GM19328 (cell line): ENCODE results near the gene ZNF775.

Experiments used
- ATAC-seq: cut with Tn5 transposase; IDR thresholded peaks from one replicate; pipeline ENCODE4 v1.9.1; 2021; ENCODE audit warnings: mild to moderate bottlenecking, moderate library complexity; ENCODE audit not compliant: unreplicated experiment

The ZNF775 gene

DNA sequence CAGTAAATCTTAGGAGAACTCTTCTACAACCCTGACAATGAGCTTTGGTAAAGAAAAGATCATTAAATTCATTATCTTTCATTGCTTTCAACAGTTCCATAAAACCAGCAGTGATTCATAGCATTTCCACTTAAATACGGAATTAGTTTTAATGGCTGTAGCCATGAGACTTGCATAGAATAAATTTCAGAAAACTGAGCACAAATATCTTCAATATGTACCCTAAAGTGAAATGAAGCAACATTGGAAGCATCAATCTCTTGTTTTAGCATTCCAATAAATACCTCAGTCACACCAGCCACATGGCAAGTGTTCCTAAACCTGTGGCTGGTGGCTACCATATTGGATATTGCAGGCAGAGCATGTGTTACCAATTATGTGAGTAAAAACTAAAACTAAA, 34.1 kb upstream of the ZNF775 start:
- ATAC-seq = no peak

DNA sequence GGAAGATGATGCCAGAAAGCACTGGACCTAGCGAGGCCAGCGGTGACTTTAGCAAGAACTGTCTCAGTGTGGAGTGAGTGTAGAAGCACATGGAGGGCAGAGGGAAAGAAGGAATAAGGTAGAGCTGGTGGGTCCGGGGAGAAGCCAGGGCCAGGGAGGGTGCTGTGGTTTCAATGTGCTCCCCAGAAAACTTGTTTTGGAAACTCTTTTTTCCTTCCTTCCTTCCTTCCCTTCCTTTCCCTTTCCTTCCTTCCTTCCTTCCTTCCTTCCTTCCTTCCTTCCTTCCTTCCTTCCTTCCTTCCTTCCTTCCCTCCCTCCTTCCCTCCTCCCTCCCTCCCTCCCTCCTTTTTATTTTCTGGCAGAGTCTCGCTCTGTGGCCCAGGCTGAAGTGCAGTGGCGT, 32.2 kb upstream of the ZNF775 start:
- ATAC-seq = no peak

DNA sequence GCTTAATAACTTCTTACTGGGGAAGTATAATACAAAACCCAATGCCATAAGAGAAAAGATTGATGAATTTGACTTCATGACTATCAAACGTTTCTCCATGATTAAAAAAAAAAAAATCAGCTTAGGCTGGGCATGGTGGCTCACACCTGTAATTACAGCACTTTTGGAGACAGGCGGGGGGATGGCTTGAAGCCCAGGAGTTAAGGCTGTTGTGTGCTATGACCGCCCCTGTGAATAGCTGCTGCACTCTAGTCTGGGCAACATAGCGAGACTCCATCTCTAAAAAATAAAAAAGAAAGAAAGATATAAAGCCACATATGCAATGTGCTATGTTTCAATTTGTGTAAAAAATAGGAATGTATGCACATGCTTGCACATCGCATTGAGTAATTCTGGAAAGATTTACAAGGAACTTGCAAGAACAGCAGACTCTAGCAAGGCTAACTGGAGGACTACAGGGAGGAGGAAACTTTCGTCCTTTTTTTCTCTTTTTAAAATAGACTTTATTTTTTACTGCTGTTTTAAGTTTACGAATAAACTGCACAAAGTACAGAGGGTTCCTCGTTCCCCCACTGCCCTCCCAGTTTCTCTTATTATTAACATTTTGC, 27.4 kb upstream of the ZNF775 start:
- no peak for ATAC-seq

DNA sequence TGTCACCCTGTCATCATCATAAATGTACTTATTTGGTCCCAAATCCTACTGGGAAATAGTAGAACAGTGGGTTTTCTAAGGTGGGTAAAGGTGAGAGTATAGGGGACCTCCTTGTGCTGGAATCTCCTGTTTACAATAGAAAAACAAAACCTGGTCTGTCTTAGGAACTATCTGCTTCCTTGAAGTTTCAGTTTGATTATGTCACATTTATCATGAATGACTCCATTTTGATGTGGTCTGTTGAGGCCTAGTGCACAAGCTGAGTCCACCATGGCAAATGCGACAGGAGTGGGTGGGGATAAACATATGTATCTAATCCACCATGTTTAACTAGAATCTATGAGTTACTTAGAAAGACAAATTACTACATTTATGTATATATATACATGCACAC, 23.5 kb upstream of the ZNF775 start:
- no peak for ATAC-seq

DNA sequence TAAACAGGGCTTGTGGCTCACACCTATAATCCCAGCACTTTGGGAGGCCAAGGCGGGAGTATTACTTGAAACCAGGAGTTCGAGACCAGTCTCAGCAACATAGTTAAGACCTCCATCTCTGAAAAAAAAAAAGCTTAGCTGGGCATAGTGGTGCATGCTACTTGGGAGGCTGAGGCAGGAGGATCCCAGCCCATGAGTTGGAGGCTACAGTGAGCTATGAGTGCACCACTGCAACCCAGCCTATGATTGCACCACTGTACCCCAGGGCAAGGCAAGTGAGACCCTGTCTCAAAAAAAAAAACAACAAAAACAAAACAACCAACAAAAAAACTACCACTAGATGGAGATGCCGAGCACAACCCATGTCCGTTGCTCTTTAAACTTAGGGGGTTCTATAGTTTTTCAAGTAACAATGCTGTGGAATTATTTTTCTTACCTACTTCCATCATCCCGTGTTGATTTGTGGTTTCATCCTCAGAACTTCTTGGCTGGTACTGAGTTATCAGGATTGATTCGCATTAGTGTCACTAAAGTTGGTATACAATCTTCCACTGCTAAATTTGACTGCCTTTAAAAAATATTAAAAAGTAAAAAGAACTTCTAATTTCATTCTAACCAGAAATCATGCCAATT, 22.7 kb upstream of the ZNF775 start:
- ATAC-seq = no peak

DNA sequence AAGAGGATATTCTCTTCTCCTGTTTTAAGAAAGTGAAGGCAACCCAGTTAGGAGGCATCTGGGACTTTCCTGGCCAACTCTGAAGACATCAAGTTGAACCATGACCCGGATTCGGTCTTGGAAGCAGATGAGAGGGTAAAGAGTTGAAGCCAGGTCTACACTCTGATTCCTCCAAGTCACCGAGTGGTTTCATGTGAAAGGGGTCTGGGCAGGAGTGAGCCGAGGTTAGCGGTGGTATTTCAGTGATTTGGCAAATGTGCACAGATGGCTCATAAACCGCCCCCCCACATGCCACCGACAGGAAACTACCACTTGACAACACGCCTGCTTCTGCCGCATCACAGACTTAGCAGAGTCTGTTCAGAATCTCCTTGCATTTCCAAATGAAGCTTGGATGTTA, 21.9 kb upstream of the ZNF775 start:
- no peak for ATAC-seq

DNA sequence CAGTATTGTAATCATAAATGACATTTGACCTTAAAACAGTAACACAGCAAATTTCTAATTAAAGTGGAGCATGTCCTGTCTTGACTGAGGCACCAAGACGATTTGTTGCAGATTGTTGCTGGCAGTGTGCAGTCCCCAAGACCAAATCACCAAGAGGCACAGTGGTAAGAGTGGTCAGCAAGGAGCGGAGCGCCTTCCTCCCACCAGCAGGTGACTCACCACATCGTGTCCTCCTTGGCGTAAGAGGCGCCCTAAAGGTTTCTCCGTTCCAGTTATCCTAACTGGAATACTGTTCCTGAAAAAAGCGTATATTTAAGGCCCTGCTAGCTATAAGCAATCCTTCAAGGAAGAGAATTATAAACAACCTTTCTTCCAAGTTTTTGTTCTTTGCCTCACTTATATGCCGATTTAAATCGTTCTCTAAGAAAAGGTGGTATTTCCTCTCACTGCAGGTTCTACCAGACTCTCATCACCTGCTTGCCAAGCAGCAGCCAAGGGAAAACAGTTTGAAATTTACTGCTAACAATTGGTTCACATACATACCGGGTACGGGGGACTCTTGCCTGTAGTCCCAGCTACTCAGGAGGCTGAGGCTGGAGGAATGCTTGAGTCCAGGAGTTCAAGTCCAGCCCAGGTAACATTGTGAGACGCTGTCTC, 21.2 kb upstream of the ZNF775 start:
- no peak for ATAC-seq

DNA sequence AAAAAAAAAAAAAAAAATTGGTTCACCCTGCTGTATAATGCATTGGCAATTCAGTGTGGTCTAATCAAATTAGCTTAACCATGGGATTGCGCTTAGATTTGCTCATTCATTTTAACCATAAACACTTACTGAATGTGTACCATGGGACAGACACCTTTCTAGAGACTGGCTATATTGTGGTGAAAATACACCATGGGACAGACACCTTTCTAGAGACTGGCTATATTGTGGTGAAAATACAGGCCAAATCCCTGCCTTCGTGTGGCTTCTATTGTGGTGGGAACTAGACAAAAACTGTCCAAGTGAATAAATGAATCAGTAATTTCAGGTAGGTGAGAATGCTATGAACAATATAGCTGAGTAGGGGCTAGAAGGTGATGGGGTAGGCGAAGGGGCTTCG, 20.7 kb upstream of the ZNF775 start:
- no peak for ATAC-seq

DNA sequence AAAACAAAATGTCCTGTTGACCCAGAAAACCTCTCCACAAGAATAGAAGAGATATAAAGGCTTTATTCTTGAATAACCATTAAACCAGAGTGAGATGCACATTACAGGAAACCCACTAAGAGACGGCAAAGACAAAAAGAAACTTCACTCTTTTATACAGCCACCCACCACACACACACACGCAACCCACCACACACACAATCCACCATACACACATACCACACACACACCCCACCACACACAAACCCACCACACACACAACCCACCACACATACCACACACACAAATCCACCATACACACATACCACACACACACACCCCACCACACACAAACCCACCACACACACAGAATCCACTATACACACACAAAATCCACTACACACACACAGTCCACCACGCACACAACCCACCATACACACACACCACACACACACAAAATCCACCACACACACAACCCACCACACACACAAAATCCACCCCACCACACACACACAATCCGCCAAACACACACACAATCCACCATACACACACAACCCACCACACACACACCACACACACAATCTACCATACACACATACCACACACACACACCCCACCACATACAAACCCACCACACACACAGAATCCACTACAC, 20.0 kb upstream of the ZNF775 start:
- no peak for ATAC-seq

DNA sequence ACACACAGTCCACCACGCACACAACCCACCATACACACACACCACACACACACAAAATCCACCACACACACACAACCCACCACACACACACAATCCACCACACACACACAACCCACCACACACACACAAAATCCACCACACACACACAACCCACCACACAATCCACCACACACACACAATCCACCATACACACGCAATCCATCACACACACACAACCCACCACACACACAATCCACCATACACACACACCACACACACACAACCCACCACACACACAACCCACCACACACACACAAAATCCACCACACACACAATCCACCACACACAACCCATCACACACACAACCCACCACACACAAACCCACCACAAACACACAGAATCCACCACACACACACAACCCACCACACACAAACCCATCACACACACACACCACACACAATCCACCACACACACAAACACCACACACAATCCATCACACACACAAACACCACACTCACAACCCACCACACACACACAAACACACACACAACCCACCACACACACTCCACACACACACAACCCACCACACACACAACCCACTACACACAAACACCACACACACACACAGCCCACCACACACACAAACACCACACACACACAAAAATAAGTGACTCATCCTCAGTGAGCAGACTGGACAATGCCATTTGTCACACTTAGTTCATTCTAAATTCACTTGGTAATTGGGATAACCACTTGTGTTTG, 19.3 kb upstream of the ZNF775 start:
- no peak for ATAC-seq

DNA sequence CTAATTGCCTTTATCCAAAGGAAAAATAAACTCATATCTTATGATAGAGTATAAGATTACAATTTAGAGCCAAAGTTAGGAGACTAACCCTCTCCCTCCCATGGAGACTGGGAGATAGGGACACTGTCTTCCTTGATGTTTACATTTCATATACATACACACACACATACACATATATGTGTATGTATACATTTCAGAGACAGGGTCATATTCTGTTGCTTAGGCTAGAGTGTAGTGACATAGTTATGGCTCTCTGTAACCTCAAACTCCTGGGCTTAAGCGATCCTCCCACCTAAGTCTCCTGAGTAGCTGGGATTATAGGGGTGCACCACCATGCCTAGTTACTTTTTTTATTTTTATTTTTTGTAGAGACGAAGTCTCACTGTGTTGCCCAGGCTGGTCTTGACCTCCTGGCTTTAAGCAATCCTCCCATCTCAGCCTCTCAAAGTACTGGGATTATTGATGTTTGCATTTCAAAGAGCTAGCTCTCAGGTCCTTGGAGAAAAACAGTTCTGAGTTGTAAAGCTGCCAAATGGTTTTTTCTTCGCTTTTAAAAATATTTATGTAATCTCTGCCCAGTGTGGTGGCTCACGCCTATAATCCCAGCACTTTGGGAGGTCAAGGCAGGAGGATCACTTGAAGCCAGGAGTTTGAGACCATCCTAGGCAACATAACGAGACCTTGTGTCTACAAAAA, 18.6 kb upstream of the ZNF775 start:
- ATAC-seq = no peak

DNA sequence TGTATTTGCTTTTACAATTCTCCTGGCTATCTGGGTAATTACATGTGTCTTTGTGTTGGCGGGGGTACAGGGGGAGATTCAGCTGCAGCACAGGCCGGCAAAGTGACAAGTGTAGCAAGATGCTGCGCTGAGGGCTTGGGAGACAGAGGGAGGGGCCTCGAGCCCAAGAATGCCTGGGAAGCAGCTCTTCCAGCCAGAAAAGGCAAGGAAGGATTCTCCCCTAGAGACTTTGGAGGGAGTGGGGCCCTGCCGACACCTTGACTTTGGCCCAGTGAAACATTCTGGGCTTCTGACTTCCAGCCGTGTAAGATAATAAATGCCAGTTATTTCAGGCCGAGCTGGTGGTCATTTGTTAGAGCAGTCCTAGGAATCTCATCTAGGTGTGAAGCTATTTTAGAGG, 17.7 kb upstream of the ZNF775 start:
- no peak for ATAC-seq

DNA sequence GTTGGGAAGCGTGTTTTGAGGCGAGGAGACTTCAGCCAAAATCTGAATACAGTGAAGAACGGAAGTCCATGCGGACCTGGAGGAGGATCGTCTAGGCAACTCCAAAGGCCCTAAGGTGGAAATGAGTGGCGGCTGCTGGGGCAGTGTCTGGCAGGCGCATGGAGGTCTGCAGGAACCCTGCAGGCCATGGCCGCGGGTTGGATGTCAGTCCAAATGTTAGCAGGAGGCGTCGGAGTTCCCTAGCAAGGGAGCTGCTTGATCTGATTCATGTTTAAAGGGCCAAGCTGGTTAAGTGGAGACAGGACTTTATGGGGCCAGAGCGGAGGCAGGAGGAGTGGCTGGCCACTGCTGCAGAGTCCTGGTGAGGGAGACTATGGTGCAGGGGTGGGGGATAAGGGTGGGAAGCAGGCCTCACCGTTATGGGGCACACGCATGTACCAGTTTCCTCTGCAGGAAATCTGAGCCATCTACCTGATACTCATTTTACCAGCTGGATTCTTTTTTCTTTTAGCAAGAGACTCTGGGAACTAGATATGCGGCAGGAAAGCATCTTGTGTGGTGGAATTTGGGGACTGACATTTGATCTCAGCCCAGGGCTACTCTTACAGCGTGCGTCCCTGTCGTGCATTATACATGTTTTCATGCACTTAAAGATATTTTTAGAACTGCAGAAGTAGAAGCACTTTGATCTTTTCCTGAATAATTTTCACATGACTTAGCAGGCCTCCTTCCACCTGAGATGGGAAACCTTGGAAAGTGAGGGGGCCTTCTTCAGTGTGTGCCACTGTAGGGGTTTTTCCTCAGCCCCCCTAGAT, 17.1 kb upstream of the ZNF775 start:
- no peak for ATAC-seq

DNA sequence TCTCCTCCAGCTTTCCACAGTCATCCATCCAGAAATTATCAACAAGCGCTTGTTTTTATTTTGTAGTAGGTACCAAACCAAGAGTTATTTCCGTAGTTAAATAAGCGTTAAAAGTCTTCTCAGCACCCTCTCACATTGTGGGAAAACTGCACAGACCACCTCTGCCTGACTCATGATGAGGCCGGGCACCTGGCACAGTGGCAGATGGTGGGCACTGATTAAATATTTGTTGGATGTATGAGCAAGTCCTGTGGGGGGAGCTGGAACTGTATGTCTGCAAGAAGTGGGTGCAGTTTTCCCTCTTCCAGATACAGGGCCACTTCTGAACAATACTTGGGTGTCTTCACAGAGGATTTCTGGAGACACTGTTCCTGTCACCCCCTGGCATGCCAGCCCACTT, 15.8 kb upstream of the ZNF775 start:
- ATAC-seq = no peak

DNA sequence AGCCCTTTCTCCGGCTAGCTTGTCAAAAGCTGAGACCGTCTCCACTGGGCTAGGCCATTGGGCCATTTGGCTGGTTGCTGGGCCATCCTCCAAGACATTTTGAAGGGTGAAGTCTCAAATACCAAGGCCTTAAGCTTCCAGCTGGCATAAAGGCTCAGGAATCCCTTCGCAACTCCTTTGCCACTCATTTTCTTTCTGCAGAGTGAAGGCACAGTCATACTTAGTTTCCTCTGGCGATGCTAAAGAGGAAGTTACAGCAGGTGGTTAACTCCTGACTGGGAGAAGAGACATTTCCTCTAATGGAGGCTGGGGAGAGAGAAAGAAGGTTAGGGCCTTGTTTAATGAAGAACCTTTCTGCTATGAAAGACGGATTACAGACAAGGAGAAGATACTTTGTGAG, 15.3 kb upstream of the ZNF775 start:
- no peak for ATAC-seq

DNA sequence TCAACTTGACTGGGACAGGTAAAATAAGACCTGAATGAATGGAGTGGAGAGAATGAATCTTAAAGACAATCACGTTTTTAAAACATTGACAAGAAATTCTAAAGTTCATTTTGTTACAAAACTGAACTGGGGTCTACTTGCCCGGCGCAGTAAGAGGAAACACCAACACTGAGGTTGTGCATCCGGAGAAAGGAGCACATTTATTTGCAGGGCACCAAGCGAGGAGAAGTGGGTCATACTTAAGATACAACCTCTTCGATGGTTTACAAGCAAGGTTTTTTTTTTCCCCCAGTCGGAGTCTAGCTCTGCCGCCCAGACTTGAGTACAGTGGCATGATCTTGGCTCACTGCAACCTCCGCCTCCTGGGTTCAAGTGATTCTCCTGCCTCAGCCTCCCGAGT, 13.9 kb upstream of the ZNF775 start:
- ATAC-seq = no peak

DNA sequence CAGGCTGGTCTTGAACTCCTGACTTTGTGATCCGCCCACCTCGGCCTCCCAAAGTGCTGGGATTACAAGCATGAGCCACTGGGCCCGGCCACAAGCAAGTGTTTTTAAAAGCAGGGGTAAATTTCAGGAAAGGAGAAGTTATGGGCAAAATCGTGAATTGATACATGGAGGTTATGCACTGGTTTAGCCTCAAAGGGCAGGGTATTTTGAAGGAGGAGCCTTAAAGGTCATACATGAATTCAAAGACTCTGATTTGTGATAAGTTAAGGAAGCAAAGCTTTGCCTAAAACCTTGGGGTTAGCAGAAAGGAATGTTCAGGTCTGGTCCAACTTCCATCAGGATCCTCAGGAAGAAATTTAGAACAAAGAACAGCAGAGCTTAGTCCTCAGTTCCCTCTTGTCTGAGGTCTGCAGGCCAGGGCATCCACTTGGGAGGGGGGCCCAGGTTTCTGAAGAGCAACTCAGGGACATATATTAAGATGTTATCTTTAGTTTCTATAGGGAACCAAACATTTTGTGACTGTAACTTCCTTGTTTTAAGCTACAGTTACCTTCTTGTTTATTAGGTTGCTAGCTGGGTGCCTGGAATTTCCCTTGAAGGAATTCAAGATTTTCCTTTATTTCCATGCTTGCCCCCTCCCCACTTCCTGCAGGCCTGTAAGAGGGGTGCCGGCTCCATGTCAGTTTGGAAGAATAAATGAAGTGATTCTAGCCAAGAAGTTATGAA, 13.3 kb upstream of the ZNF775 start:
- no peak for ATAC-seq

DNA sequence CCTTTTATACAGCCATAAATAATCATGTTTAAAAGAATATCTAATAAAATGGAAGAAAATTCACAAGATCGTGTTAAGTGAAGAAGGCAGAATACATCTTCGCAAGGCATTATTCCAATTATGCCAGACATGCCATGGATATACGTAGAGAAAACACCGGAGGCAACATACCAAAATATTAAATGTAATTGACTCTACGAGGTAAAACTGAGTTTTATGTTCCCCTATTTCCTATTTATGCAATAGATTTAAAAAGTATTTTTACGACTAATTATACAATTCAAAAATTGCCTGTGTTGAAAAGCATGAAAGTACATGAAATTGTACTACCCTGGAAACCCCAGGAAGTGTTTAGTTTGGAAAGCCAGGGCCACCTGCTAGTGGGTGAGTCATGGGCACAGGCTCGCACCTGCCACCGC, 11.4 kb upstream of the ZNF775 start:
- ATAC-seq = no peak

DNA sequence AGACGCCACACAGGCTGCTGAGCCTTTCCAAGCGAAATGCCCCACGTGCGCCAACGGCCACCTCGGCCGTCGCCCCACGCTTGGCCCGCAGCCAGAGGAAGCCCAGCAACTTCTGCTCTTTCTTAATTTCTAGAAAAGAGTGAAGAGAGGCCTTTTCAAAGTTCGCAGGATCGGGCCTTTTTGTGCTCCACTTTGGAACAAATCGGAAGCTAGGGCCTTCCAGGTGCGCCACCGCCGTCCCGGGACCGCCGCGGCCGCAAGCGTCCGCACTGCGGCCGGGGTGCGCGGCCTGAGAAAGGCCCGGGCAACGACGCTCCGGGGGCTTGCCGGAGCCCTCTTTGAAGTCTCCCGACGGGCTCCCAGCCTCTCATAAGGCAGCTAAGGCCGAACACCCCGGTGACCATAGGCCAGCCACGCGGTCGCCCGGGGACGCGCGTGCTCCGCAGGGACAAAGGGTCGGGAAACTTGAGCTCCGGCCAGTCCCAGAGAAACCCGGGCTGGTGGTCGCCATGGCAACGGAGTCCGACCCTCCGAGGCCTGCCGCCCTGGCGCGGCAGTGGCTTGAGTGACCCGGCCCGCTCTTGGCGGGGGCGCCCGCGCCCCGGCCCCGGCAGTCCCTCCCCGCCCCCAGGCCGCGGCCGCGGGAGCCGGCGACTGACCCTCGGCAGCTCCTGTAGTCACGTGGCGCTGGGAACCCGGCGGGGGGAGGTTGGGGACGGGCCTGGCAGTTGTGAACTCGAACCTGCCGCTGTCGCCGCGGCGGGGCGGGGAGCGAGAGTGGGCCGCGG, 10.8 kb upstream of the ZNF775 start, which contains the start of gene REPIN1:
REPIN1 (plus strand) TSS at position 727 of the 788 bp plus-strand sequence. CDS start 890 bp downstream, outside the sequence.
- ATAC-seq = peak; percentile 56
